Measurements from ENCODE around the gene GTF2A2.
A peak's percentile ranks its signal among the peaks of the same experiment; 100 is the strongest.

The GTF2A2 gene

GRCh38 chr15:59605994-59606393 is 51.3 kb downstream of the GTF2A2 start:
- FAIRE-seq (no peak), DNase-seq (ENCODE audit: insufficient read length, low spot score) (no peak)
- no peak for TF ChIP-seq POLR2A (IDR thresholded peaks at IDR 0.05; ENCODE audit: low read depth, low read length)

- DNase-seq (ENCODE audit: insufficient read length, low spot score) (no peak), FAIRE-seq (no peak)
- no peak for TF ChIP-seq POLR2A (IDR thresholded peaks at IDR 0.05; ENCODE audit: low read depth, low read length)
Measured at GRCh38 chr15:59598461-59598860, 58.9 kb downstream of the GTF2A2 start.

- DNase-seq (ENCODE audit: insufficient read length, low spot score) (no peak), FAIRE-seq (no peak)
- TF ChIP-seq POLR2A (IDR thresholded peaks at IDR 0.05; ENCODE audit: low read depth, low read length), result no peak
Measured at GRCh38 chr15:59596640-59597039, 60.7 kb downstream of the GTF2A2 start.

GRCh38 chr15:59595434-59595915 is 61.8 kb downstream of the GTF2A2 start:
- TF ChIP-seq POLR2A (IDR thresholded peaks at IDR 0.05; ENCODE audit: low read depth, low read length), result no peak
- DNase-seq (ENCODE audit: insufficient read length, low spot score) (no peak), FAIRE-seq (no peak)

GRCh38 chr15:59594991-59595390 is 62.3 kb downstream of the GTF2A2 start:
- no peak for TF ChIP-seq POLR2A (IDR thresholded peaks at IDR 0.05; ENCODE audit: low read depth, low read length)
- DNase-seq (ENCODE audit: insufficient read length, low spot score), result no peak
- FAIRE-seq, result no peak

- FAIRE-seq (peak; percentile 48), DNase-seq (ENCODE audit: insufficient read length, low spot score) (peak; percentile 28)
- TF ChIP-seq POLR2A (IDR thresholded peaks at IDR 0.05; ENCODE audit: low read depth, low read length), result no peak
Measured at GRCh38 chr15:59594493-59594942, 62.8 kb downstream of the GTF2A2 start.

GRCh38 chr15:59591356-59591755 is 66.0 kb downstream of the GTF2A2 start:
- no peak for TF ChIP-seq POLR2A (IDR thresholded peaks at IDR 0.05; ENCODE audit: low read depth, low read length)
- DNase-seq (ENCODE audit: insufficient read length, low spot score), result no peak
- FAIRE-seq, result no peak

- no peak for FAIRE-seq
- no peak for DNase-seq (ENCODE audit: insufficient read length, low spot score)
- TF ChIP-seq POLR2A (IDR thresholded peaks at IDR 0.05; ENCODE audit: low read depth, low read length), result no peak
Measured at GRCh38 chr15:59590027-59590426, 67.3 kb downstream of the GTF2A2 start.
